Tibial nerve (tissue), 4 donors: ENCODE data around the gene KIRREL1. TPM values are rescaled to one million over a fixed set of nuclear protein-coding genes. Genes with fewer than 3 reads are reported as not detected.

Experiments used
- DNase-seq, 2 donors: peaks; one replicate each; pipeline ENCODE4 v3.0.0-alpha.2; 2019; ENCODE audit warnings: low spot score in 2 of 2
- H3K27ac ChIP-seq, 4 donors: fragments of 200-600 bp; sonication (generic) in 3 of 4; one replicate each; pipeline ENCODE4 v1.5.1; 2017 to 2019; ENCODE audit warnings: mild to moderate bottlenecking in 1 of 4
- H3K27me3 ChIP-seq, 2 donors: fragments of 200-600 bp; sonication (generic) in 1 of 2; one replicate each; pipeline versions ENCODE4 v1.5.1 to v1.6.0; 2017 to 2019
- H3K36me3 ChIP-seq, 3 donors: fragments of 200-600 bp; sonication (generic); one replicate each; pipeline ENCODE4 v1.5.1; 2018 to 2019
- H3K4me1 ChIP-seq, 4 donors: fragments of 200-600 bp; sonication (generic) in 3 of 4; one replicate each; pipeline ENCODE4 v1.5.1; 2017 to 2019
- H3K4me3 ChIP-seq, 4 donors: fragments of 200-600 bp; sonication (generic) in 3 of 4; one replicate each; pipeline ENCODE4 v1.5.1; 2017 to 2019; ENCODE audit warnings: mild to moderate bottlenecking in 1 of 4, moderate library complexity in 1 of 4
- H3K9me3 ChIP-seq, 4 donors: fragments of 200-600 bp; sonication (generic) in 3 of 4; one replicate each; pipeline ENCODE4 v1.5.1; 2017 to 2019
- EP300 ChIP-seq, 2 donors: sonication (generic); formaldehyde crosslinking; IDR thresholded peaks; one replicate each; pipeline ENCODE4 v1.6.1; 2017; ENCODE audit warnings: antibody characterized with exemption in 2 of 2, mild to moderate bottlenecking in 1 of 2
- POLR2A ChIP-seq, 2 donors: fragments of 450-650 bp; IDR thresholded peaks; one replicate each; pipeline ENCODE4 v1.6.1; 2017; ENCODE audit warnings: antibody characterized with exemption in 2 of 2, mild to moderate bottlenecking in 2 of 2, moderate library complexity in 2 of 2
- WGBS, 2 donors: methylation state at CpG; one replicate each; pipeline ENCODE4 v1.1.5; 2018; 5-methylcytosine and 5-hydroxymethylcytosine counted together
- total RNA-seq, 4 donors: library from RNA; depleted of rRNA; stranded (reverse); fragments of >200 nt; gene quantifications; one replicate each; pipeline ENCODE4 v1.1.0, GENCODE V29; 2016
- TF ChIP-seq, protein P1 (sequence below), 5 experiments: fragments of 200-600 bp in 3 of 5; fragments of 450-650 bp in 2 of 5; sonication (generic) in 3 of 5; IDR thresholded peaks; one replicate each; pipeline ENCODE4 v1.5.1; 2016 to 2019; ENCODE audit warnings: antibody characterized with exemption in 5 of 5, mild to moderate bottlenecking in 3 of 5, moderate library complexity in 2 of 5

The KIRREL1 gene
- total RNA-seq, 4 donors from 2014 or later, result 47.1 to 60.6 (median 50.7) TPM

DNA sequence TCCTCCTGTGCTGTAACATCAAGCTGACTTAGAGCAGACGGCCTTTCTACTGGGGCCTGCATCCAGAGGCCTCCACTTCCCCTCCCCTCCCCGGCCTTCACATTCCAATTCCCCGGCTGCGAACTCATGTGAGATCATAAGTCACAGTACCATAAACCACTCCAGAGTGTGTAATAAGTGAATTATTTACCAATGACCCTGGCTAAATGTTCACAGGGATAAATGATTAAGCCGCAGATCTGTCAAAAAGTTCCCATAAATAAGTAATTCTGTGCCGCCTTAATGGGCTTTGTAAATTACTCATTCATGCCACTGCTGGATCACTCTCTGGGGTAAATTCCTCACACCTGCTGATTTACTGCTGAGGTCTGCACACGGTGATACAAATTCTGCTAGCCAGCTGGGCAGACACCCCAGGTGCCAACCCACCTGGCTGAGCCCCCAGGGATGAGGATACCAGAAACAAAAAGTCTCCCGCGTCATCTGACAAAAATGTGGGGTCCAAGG lies 27.4 kb upstream of the KIRREL1 start:
- no peak overlapping the region for H3K27ac ChIP-seq
- H3K36me3 ChIP-seq, result no peaks in the 10 kb centered on the region
- no peak overlapping the region for H3K4me3 ChIP-seq
- TF ChIP-seq EP300 (IDR thresholded peaks at IDR 0.05) (no peak), POLR2A (IDR thresholded peaks at IDR 0.05) (no peak)
- TF ChIP-seq, protein P1, sequence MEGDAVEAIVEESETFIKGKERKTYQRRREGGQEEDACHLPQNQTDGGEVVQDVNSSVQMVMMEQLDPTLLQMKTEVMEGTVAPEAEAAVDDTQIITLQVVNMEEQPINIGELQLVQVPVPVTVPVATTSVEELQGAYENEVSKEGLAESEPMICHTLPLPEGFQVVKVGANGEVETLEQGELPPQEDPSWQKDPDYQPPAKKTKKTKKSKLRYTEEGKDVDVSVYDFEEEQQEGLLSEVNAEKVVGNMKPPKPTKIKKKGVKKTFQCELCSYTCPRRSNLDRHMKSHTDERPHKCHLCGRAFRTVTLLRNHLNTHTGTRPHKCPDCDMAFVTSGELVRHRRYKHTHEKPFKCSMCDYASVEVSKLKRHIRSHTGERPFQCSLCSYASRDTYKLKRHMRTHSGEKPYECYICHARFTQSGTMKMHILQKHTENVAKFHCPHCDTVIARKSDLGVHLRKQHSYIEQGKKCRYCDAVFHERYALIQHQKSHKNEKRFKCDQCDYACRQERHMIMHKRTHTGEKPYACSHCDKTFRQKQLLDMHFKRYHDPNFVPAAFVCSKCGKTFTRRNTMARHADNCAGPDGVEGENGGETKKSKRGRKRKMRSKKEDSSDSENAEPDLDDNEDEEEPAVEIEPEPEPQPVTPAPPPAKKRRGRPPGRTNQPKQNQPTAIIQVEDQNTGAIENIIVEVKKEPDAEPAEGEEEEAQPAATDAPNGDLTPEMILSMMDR (IDR thresholded peaks at IDR 0.05), result no peak
- peaks cover 0 to 3% (median 0%) of the 10 kb centered on the region in 4 donors for H3K9me3 ChIP-seq
- peaks cover 0 to 15% (median 0%) of the 10 kb centered on the region in 4 donors for H3K4me1 ChIP-seq
- no peak for DNase-seq
- 60 to 62% methylated on average over 9 of the region's 9 CpGs for WGBS, 2 donors
- H3K27me3 ChIP-seq, result peaks cover 0 to 3% of the 10 kb centered on the region in 2 donors

DNA sequence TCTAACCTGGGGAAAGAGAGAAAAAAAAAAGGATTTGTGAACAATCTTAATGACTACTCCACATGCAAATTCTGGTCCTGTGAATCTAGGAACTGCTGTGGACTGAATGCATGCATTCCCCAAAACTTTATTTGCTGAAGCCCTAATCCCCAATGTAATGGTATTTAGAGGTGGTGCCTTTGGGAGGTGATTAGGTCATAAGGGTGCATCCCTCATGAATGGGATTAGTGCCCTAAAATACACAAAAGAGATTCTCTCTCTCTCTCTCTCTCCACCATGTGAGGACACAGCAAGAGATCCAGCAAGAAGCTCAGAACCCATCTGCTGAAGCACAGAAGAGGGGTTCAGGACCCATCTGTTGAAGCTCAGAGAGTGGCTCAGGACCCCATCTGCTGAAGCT lies 26.2 kb upstream of the KIRREL1 start:
- no peak for TF ChIP-seq EP300 (IDR thresholded peaks at IDR 0.05)
- no peak for TF ChIP-seq POLR2A (IDR thresholded peaks at IDR 0.05)
- TF ChIP-seq, protein P1 (IDR thresholded peaks at IDR 0.05), result no peak
- Histone ChIP-seq H3K4me3 (no peak overlapping the region), H3K4me1 (peaks cover 0 to 15% (median 0%) of the 10 kb centered on the region in 4 donors), H3K27ac (no peak overlapping the region), H3K9me3 (peaks cover 0 to 3% (median 0%) of the 10 kb centered on the region in 4 donors), H3K36me3 (no peaks in the 10 kb centered on the region), H3K27me3 (no peaks in the 10 kb centered on the region)
- no peak for DNase-seq

DNA sequence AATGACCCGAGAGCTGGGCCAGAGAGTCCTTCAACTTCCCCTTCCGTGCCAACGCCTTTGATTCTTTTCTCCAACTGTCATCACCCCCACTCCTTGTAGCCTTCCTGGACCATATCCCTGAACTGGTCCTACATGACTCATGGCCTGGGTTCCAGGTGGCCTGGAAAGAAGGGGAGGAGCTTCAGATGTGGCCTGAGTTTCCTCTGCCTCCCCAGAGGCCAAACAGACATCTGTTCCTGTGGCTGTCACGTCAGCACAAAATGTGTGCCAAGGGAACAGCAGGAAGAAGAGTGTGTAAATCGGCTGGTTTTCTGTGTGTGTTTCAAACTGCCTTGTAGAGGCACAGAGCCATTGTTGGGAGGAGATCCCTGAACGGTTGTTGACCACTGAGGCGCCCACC lies 24.9 kb upstream of the KIRREL1 start:
- 48 to 52% methylated on average over 7 of the region's 7 CpGs for WGBS, 2 donors
- peak in 1 of 2 donors; percentile 20 for DNase-seq

DNA sequence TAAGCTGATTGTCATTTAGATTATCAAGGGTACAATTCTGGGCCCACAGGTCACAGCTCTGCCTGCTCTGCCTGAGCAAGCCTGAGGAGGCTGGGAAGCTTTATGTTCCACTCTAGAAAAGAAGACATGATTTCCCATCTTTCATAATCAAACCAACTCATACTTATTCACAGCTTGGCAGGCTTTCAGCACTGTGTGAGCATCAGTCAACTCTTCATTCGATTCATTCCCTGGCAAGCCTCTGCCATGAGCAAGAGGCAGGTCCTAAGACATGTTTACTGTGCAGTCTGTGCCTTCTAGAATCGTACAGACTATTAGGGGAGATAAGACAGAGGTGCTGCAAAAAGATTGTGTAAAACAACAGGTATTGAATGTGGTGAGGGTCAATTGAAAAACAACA lies 24.5 kb upstream of the KIRREL1 start:
- H3K4me3 ChIP-seq, result no peak overlapping the region
- DNase-seq, result no peak
- H3K36me3 ChIP-seq, result no peaks in the 10 kb centered on the region
- no peaks in the 10 kb centered on the region for H3K27me3 ChIP-seq
- TF ChIP-seq EP300 (IDR thresholded peaks at IDR 0.05) (no peak), POLR2A (IDR thresholded peaks at IDR 0.05) (no peak)
- TF ChIP-seq, protein P1 (IDR thresholded peaks at IDR 0.05), result no peak
- H3K27ac ChIP-seq, result peak overlapping the region in 1 of 4 donors; percentile 45
- 32 to 33% methylated on average over 2 of the region's 2 CpGs for WGBS, 2 donors
- peaks cover 0 to 8% (median 0%) of the 10 kb centered on the region in 4 donors for H3K4me1 ChIP-seq
- H3K9me3 ChIP-seq, result peaks cover 0 to 3% (median 0%) of the 10 kb centered on the region in 4 donors

More for the DNA sequence above, 24.9 kb upstream of the KIRREL1 start:
- Histone ChIP-seq H3K9me3 (peaks cover 0 to 3% (median 0%) of the 10 kb centered on the region in 4 donors), H3K4me1 (peaks cover 0 to 13% (median 0%) of the 10 kb centered on the region in 4 donors), H3K27me3 (no peaks in the 10 kb centered on the region), H3K27ac (peak overlapping the region in 1 of 4 donors; percentile 45), H3K4me3 (no peak overlapping the region), H3K36me3 (no peaks in the 10 kb centered on the region)
- TF ChIP-seq EP300 (IDR thresholded peaks at IDR 0.05), result no peak
- no peak for TF ChIP-seq POLR2A (IDR thresholded peaks at IDR 0.05)
- TF ChIP-seq, protein P1 (IDR thresholded peaks at IDR 0.05), result no peak

DNA sequence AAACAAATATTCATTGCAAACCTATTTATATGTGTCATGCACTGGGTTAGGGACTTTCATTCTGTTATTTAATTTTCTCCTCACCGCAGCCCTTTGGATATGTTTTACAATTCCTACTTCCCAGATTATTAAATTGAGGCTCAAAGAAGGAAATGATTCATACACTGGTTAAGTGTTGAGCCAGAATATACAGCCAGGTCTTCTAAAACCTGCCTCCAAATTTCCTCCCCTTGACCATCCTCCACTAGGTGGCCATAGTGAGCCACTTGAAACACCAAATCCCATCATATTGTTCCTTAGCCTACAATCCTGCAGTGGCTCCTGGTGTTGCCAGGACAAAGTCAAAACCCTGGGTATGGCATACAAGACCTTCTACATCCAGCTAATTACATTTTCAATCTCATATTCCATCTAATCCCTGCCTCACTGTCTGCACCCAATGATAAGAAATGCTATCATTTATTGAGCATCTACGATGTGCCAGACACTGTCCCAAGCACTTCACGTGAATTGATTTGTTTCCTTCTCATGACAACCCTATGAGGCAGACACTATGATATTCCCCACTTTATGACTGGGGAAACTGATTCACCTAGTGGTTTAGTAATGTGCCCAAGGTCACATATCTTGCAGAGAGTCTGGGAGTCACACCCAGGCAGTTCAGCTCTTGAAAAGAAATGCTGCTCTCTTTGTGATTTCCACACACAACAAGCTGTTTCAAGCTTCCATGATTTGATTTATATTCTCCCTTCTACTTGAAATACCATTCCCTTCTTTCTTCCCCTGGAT lies 23.6 kb upstream of the KIRREL1 start:
- peak in 1 of 2 donors; percentile 79 for DNase-seq
- Histone ChIP-seq H3K27ac (peak overlapping the region in 1 of 4 donors; percentile 45), H3K4me1 (peaks cover 0 to 8% (median 0%) of the 10 kb centered on the region in 4 donors), H3K36me3 (no peaks in the 10 kb centered on the region), H3K27me3 (no peaks in the 10 kb centered on the region), H3K4me3 (no peak overlapping the region), H3K9me3 (peaks cover 0 to 3% (median 0%) of the 10 kb centered on the region in 4 donors)
- TF ChIP-seq, protein P1 (IDR thresholded peaks at IDR 0.05), result peak; percentile 58 to 74 (median 64)
- TF ChIP-seq POLR2A (IDR thresholded peaks at IDR 0.05) (no peak), EP300 (IDR thresholded peaks at IDR 0.05) (no peak)
- WGBS, 2 donors, result 61 to 72% methylated on average over 3 of the region's 3 CpGs
